NCI-H1092 (cell line): Measurements from ENCODE around the gene TM9SF3.
A peak's percentile ranks its signal among the peaks of the same experiment; 100 is the strongest.

Experiments
- DNase-seq: peaks from one replicate; lab custom pipeline; 2025; lab: John Stamatoyannopoulos, UW

The TM9SF3 gene

GRCh38 chr10:96586419-96587263 lies at the start of gene TM9SF3:
TM9SF3 (minus strand) TSS chr10:96587012; CDS start chr10:96586835, 177 bp downstream.
- DNase-seq: peak; percentile 49

GRCh38 chr10:96636551-96636950 lies 49.7 kb upstream of the TM9SF3 start:
- DNase-seq: no peak

- DNase-seq: no peak
Observed at GRCh38 chr10:96632974-96633710, 46.3 kb upstream of the TM9SF3 start.

- DNase-seq: no peak
Observed at GRCh38 chr10:96627292-96627691, 40.5 kb upstream of the TM9SF3 start.

- DNase-seq: no peak
Observed at GRCh38 chr10:96626795-96627194, 40.0 kb upstream of the TM9SF3 start.

GRCh38 chr10:96625173-96625572 lies 38.4 kb upstream of the TM9SF3 start:
- no peak for DNase-seq

GRCh38 chr10:96622013-96622787 lies 35.4 kb upstream of the TM9SF3 start:
- no peak for DNase-seq

GRCh38 chr10:96619796-96620773 lies 33.3 kb upstream of the TM9SF3 start:
- DNase-seq: no peak

- DNase-seq: no peak
Observed at GRCh38 chr10:96619120-96619519, 32.3 kb upstream of the TM9SF3 start.

GRCh38 chr10:96618653-96619052 lies 31.8 kb upstream of the TM9SF3 start:
- peak; percentile 72 for DNase-seq

GRCh38 chr10:96616961-96617360 lies 30.1 kb upstream of the TM9SF3 start:
- DNase-seq: no peak

GRCh38 chr10:96614515-96614914 lies 27.7 kb upstream of the TM9SF3 start:
- no peak for DNase-seq

GRCh38 chr10:96613576-96613975 lies 26.8 kb upstream of the TM9SF3 start:
- DNase-seq: no peak

GRCh38 chr10:96612055-96612830 lies 25.4 kb upstream of the TM9SF3 start:
- DNase-seq: peak; percentile 44

GRCh38 chr10:96610817-96611216 lies 24.0 kb upstream of the TM9SF3 start:
- no peak for DNase-seq

- DNase-seq: no peak
Observed at GRCh38 chr10:96609510-96609909, 22.7 kb upstream of the TM9SF3 start.

GRCh38 chr10:96608805-96609204 lies 22.0 kb upstream of the TM9SF3 start:
- no peak for DNase-seq

GRCh38 chr10:96608262-96608661 lies 21.4 kb upstream of the TM9SF3 start:
- DNase-seq: no peak

GRCh38 chr10:96606946-96607345 lies 20.1 kb upstream of the TM9SF3 start:
- no peak for DNase-seq

- no peak for DNase-seq
Observed at GRCh38 chr10:96606216-96606615, 19.4 kb upstream of the TM9SF3 start.
